ENCODE results near the gene THADA.

THADA gene

DNA sequence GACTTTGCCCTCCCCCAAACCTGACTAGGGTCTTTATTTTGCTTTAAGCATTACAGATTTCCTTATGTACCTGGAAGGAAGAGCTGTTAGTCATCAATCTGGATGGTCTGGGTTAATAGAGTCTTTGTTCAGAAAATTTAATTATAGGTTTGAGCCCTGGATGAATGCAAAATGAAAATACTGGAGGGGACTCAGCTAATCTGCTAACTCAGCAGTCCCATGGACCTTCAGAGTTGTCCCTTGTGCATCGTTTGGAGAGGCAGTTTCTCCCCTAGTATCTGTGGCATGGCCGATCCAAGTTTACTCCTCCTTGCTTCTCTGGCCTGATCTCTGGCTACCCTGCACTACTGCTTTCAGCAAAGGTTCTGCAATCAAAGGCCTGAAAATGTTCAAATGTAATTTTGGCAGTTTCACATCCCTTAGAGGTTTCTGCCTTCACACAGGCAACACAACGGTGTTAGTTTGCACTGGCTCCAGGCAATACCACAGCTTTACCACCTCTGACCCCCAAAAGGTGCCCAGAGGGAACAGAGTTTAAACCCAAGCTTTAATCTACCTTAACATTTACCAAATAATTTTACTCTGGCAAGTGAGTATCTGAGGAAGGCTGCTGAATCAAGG, 134.3 kb downstream of the THADA start:
- TF ChIP-seq CTCF (IDR thresholded peaks at IDR 0.05; ENCODE audit: low read depth, low read length): no peak
- H3K4me3 ChIP-seq (ENCODE audit: low read depth, low read length): no peak overlapping the region

DNA sequence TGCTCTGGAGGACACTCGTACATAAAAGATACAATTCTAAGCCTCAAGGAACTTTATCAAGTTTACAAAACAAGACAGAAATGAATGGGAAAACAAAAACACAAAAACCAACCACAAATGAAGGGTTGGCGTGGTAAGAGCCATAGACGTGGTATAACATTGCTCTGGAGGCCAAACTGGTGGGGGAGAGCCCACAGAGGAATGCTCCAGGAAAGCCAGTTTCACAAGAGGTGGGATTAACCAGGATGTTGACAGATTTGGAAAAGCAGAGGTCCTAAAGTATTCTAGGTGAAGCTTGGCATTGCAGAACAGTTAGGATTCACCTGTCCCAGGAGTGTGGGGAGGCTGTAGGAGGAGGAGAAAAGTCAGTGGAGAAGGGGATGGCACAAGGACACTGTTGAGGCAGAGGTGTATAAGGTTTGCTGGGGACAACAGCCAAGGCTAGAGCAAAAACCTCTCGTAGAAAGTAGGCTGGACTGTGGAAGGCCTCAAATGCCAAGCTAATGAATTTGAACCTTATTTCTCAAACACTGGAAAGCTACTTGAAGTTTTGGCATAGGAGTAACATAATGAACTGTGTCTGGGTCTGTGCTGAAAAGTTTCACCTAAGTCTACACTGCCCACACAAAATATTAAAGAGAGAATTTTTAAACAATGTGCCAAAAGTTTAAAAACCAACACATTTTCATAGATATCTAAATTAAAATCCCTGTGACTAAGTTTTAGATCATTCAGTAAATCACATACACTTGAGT, 135.1 kb downstream of the THADA start:
- H3K4me3 ChIP-seq (ENCODE audit: low read depth, low read length): no peak overlapping the region
- TF ChIP-seq CTCF (IDR thresholded peaks at IDR 0.05; ENCODE audit: low read depth, low read length): no peak

DNA sequence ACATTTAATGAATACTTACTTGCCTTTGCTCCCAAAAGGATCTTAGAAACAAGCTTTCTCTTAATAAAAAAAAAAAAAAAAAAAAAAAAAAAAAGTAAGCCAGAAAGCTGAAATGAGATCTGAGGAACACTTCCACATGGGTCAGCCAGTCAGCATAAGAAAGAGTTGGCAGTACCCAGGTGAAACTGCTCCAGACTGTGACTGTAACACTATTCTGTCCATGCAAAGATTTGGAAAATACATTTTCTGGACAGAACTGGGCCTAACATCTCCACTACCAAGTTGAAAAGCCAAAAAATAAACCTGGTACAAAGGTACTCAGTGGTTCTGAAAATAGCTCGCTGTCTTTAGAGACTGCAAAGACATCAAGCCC, 135.7 kb downstream of the THADA start:
- TF ChIP-seq CTCF (IDR thresholded peaks at IDR 0.05; ENCODE audit: low read depth, low read length): no peak
- H3K4me3 ChIP-seq (ENCODE audit: low read depth, low read length): no peak overlapping the region

DNA sequence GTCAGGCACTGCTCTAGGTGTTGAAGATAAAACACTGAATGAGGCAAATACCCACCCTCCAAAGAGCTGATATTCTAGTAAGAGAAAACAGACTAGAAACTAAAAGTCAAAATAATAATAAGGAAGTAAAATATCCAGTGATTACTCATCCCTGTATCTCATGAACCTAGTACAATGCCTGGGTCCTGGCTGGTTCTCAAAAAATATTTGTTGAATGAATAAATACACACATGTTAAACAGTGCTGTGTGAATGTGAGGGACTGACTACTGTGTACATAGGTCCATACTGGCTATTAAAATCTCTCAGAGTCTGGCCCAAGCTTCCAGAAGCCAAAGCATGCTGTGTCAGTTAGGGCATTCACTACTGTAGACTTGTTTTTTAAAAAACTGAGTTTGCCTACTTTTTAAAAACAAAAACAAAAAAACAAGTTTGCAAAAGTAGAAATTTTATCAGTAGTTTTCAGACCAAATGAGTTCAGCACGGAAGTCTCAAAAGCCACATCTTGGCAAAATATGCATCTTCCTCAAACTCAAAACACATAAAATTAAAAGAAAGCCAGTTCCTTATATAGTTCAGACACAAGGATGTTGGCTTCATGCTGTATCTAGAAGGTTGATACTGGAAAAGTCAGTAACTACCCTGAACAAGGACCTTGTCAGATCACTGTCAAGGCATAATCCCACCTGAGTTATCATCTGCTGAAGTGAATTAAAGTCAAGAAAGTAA, 136.2 kb downstream of the THADA start:
- no peak overlapping the region for H3K4me3 ChIP-seq (ENCODE audit: low read depth, low read length)
- no peak for TF ChIP-seq CTCF (IDR thresholded peaks at IDR 0.05; ENCODE audit: low read depth, low read length)

GRCh38 chr2:43458014-43458628, 137.7 kb downstream of the THADA start:
- no peak for TF ChIP-seq CTCF (IDR thresholded peaks at IDR 0.05; ENCODE audit: low read depth, low read length)

DNA sequence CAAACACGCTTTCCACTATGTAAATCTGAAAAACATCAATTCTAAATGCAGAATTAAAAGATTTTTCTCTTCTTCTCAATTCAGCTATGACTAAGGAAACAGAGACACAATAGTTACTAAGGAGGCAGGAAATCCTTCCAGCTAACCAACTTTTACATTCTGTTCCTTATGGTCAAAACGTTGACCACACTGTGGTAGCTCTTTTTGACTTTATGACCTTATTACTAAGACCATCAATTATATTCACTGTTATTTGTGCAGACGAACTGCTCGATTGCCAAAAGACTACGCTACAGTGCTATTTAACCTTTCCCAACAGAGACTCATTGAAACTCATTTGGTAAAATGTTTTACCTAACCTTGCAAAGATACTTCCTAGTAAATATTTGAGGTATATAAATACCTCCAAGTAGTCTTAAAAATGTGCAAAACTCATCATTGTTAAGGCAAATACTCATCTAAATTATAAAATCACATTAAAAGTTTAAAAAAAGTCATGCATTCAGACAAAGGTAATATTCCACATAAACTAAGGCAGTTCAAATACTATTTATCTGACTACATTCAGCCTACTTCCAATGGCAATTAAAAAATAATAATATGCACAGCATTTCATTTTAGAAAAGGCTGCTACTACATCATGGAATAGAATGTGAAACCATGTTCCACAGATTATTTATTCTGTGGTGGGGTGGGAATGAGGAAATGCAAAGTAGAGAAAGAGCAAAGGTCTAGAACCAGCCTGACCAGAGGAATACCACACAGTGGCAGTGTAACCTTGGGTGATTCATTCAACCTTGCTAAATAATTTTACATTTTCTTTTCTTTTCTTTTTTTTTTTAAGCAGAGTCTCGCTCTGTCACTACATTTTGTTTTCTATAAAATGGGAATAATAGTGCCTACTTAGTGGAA, 139.9 kb downstream of the THADA start:
- H3K4me3 ChIP-seq (ENCODE audit: low read depth, low read length): no peak overlapping the region
- TF ChIP-seq CTCF (IDR thresholded peaks at IDR 0.05; ENCODE audit: low read depth, low read length): no peak

More at GRCh38 chr2:43458014-43458628, 137.7 kb downstream of the THADA start:
- H3K4me3 ChIP-seq (ENCODE audit: low read depth, low read length): no peak overlapping the region
